Measurements from ENCODE around the gene FRYL.
"Not testable (repeated sequence)": the region's sequence is repeated elsewhere in the genome, so short reads cannot be mapped to it uniquely, and the experiment has no call there.

The FRYL gene

DNA sequence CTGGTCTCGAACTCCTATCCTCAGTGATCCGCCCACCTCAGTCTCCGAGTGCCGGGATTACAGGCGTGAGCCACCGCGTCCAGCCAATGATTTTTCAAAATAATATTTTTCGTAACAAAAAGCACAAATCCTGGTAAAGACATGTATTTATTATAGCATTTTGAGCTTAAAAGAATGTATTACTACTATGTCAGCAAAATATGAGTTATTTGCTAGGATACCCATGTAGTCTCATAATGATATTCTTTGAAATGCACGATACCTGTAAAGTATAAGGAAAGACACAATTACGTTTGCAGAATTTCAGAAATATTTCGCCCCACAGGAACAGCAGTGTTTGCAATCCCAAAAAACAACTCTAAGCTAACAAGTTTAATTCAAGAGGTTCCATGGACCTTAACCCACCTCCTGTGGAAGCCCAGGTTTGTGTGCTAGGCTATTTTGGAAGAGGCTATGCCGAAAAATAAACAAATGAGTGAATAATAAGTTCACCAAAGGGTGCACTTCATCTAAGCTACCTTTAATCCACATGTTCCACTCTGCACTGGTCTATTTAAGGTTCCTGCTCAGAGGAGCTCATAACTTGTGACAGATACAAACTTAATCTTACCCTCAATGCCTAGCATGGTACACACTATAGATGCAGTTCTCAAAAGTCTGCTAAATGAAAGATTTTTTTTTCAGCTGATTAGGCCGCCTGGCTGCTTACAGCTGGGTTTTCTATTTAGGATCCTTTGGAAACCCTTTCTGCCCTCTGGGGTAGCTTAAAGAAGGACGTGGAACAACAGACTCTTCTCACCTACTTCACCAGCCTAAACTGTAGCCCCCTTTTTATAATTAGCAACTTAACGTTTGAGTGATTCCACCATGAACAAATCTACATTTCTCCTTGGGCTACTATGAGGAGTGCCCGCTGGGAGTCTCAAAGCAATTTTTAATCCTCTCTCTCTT is 5.0 kb downstream of the FRYL start:
- Mint-ChIP-seq H3K27me3 (ENCODE audit: low read depth) (no peaks in the 10 kb centered on the region), H3K4me3 (no peak overlapping the region), H3K27ac (no peak overlapping the region), H3K36me3 (ENCODE audit: low read depth) (peaks cover 6% of the 10 kb centered on the region), H3K4me1 (ENCODE audit: low read depth) (peaks cover 35% of the 10 kb centered on the region), H3K9me3 (no peaks in the 10 kb centered on the region)

- Mint-ChIP-seq H3K36me3 (ENCODE audit: low read depth) (peaks cover 12% of the 10 kb centered on the region), H3K27ac (no peak overlapping the region), H3K9me3 (no peaks in the 10 kb centered on the region), H3K27me3 (ENCODE audit: low read depth) (no peaks in the 10 kb centered on the region), H3K4me1 (ENCODE audit: low read depth) (peaks cover 24% of the 10 kb centered on the region), H3K4me3 (no peak overlapping the region)
Observed at GRCh38 chr4:48772556-48772955, 7.5 kb downstream of the FRYL start.

DNA sequence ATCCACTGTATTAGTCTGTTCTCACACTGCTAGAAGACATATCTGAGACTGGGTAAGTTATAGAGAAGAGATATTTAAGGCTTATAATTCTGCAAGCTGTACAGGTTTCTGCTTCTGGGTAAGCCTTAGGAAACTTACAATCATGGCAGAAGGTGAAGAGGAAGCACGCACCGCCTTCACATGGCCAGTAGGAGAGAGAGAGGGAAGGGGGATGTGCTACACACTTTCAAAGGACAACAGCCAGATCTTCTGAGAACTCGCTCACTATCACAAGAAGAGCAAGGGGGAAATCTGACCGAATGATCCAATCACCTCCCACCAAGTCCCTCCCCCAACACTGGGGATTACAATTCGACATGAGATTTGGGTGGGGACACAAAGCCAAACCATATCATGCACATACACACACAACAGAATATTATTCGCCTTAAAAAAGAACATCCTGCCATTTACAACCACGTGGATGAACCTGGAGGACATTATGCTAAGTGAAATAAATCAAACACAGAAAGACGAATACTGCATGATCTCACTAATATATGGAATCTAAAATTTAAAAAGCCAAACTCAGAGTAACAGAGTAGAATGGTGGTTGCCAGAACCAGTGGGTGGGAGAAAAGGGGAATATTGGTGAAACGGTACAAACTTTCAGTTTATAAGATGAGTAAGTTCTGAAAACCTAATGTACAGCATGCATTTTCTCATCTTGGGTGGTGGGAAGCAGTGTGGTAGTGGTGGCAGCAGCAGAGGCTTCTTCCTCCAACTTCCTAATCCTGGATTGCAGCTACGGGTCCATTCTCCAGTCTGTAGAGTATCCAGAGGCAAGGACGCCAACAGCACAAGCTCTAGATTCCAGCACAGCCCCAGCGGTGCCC is 12.8 kb downstream of the FRYL start:
- Mint-ChIP-seq H3K27me3 (ENCODE audit: low read depth) (no peaks in the 10 kb centered on the region), H3K4me3 (no peak overlapping the region), H3K36me3 (ENCODE audit: low read depth) (peaks cover 20% of the 10 kb centered on the region), H3K27ac (no peak overlapping the region), H3K4me1 (ENCODE audit: low read depth) (peaks cover 19% of the 10 kb centered on the region), H3K9me3 (no peaks in the 10 kb centered on the region)

- Mint-ChIP-seq H3K27me3 (ENCODE audit: low read depth) (no peaks in the 10 kb centered on the region), H3K9me3 (no peaks in the 10 kb centered on the region), H3K27ac (no peak overlapping the region), H3K4me1 (ENCODE audit: low read depth) (peaks cover 13% of the 10 kb centered on the region), H3K4me3 (no peak overlapping the region), H3K36me3 (ENCODE audit: low read depth) (peaks cover 19% of the 10 kb centered on the region)
Observed at GRCh38 chr4:48766131-48766792, 13.8 kb downstream of the FRYL start.

DNA sequence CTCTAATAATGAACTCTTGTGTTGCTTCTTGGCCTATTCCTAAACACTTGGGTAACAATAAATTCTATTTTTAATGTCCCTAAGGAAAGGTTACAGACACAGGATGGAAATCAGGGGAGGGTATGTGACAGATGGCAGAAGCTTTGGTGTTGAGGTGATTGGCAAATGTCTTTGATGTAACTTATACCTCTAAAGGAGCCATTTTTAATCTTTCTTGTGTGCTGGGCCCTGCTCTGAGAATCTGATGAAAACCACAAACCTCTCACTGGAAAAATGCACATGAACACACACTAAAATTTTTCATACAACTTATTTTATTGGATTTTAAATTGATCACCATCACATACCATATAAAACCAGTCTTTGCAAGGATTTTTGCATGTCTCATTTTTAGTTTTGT is 17.7 kb downstream of the FRYL start:
- Mint-ChIP-seq H3K4me3 (no peak overlapping the region), H3K4me1 (ENCODE audit: low read depth) (peaks cover 16% of the 10 kb centered on the region), H3K27me3 (ENCODE audit: low read depth) (no peaks in the 10 kb centered on the region), H3K27ac (no peak overlapping the region), H3K36me3 (ENCODE audit: low read depth) (peaks cover 19% of the 10 kb centered on the region), H3K9me3 (peaks cover 6% of the 10 kb centered on the region)

- no peak overlapping the region for H3K27ac Mint-ChIP-seq
- H3K9me3 Mint-ChIP-seq, result peaks cover 6% of the 10 kb centered on the region
- H3K4me3 Mint-ChIP-seq, result no peak overlapping the region
- H3K36me3 Mint-ChIP-seq (ENCODE audit: low read depth), result peaks cover 20% of the 10 kb centered on the region
- peaks cover 15% of the 10 kb centered on the region for H3K4me1 Mint-ChIP-seq (ENCODE audit: low read depth)
- no peaks in the 10 kb centered on the region for H3K27me3 Mint-ChIP-seq (ENCODE audit: low read depth)
Observed at GRCh38 chr4:48761286-48761685, 18.8 kb downstream of the FRYL start.

DNA sequence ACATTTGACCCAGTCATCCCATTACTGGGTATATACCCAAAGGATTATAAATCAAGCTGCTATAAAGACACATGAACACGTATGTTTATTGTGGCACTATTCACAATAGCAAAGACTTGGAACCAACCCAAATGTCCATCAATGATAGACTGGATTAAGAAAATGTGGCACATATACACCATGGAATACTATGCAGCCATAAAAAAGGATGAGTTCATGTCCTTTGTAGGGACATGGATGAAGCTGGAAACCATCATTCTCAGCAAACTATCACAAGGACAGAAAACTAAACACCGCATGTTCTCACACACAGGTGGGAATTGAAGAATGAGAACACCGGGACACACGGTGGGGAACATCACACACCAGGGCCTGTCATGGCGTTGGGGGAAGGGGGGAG is 21.4 kb downstream of the FRYL start:
- H3K4me3 Mint-ChIP-seq; H3K9me3 Mint-ChIP-seq; H3K27me3 Mint-ChIP-seq (ENCODE audit: low read depth); H3K27ac Mint-ChIP-seq: not testable (repeated sequence)
- peaks cover 16% of the 10 kb centered on the region for H3K4me1 Mint-ChIP-seq (ENCODE audit: low read depth)
- H3K36me3 Mint-ChIP-seq (ENCODE audit: low read depth), result peaks cover 20% of the 10 kb centered on the region

GRCh38 chr4:48756689-48757220 is 23.3 kb downstream of the FRYL start:
- H3K4me1 Mint-ChIP-seq (ENCODE audit: low read depth), result peaks cover 26% of the 10 kb centered on the region
- H3K4me3 Mint-ChIP-seq, result no peak overlapping the region
- peaks cover 6% of the 10 kb centered on the region for H3K9me3 Mint-ChIP-seq
- peaks cover 20% of the 10 kb centered on the region for H3K36me3 Mint-ChIP-seq (ENCODE audit: low read depth)
- no peak overlapping the region for H3K27ac Mint-ChIP-seq
- no peaks in the 10 kb centered on the region for H3K27me3 Mint-ChIP-seq (ENCODE audit: low read depth)

GRCh38 chr4:48755281-48755680 is 24.8 kb downstream of the FRYL start:
- Mint-ChIP-seq H3K36me3 (ENCODE audit: low read depth) (peaks cover 17% of the 10 kb centered on the region), H3K27ac (no peak overlapping the region), H3K4me1 (ENCODE audit: low read depth) (peaks cover 32% of the 10 kb centered on the region), H3K4me3 (no peak overlapping the region), H3K27me3 (ENCODE audit: low read depth) (no peaks in the 10 kb centered on the region), H3K9me3 (peaks cover 6% of the 10 kb centered on the region)

- Mint-ChIP-seq H3K4me1 (ENCODE audit: low read depth) (peaks cover 37% of the 10 kb centered on the region), H3K27me3 (ENCODE audit: low read depth) (no peaks in the 10 kb centered on the region), H3K4me3 (no peak overlapping the region), H3K27ac (no peak overlapping the region), H3K9me3 (no peaks in the 10 kb centered on the region), H3K36me3 (ENCODE audit: low read depth) (peaks cover 10% of the 10 kb centered on the region)
Observed at GRCh38 chr4:48753159-48753558, 26.9 kb downstream of the FRYL start.

- no peaks in the 10 kb centered on the region for H3K27me3 Mint-ChIP-seq (ENCODE audit: low read depth)
- no peak overlapping the region for H3K27ac Mint-ChIP-seq
- H3K9me3 Mint-ChIP-seq, result no peaks in the 10 kb centered on the region
- H3K36me3 Mint-ChIP-seq (ENCODE audit: low read depth), result peaks cover 10% of the 10 kb centered on the region
- no peak overlapping the region for H3K4me3 Mint-ChIP-seq
- H3K4me1 Mint-ChIP-seq (ENCODE audit: low read depth), result peaks cover 37% of the 10 kb centered on the region
Observed at GRCh38 chr4:48752726-48753125, 27.4 kb downstream of the FRYL start.

DNA sequence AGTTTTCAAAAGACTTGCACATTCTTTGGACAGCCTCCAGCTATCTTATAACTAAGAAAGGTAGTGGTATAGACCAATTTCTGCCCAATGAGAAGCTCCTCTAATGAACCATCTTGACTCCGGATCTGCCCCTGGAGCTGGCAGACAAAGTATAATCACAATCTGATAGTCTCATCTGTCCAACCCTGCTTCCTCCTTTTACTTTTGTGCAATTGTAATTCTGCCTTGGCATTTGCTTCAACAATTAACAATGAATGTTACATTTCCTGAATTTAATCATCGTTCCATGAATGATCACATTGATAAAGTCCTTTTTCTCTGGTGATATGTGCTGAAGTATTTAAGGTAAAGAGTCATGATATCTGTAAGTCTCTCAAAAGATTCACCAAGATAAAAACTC is 27.8 kb downstream of the FRYL start:
- H3K27ac Mint-ChIP-seq, result no peak overlapping the region
- peaks cover 10% of the 10 kb centered on the region for H3K36me3 Mint-ChIP-seq (ENCODE audit: low read depth)
- H3K27me3 Mint-ChIP-seq (ENCODE audit: low read depth), result no peaks in the 10 kb centered on the region
- H3K9me3 Mint-ChIP-seq, result no peaks in the 10 kb centered on the region
- H3K4me3 Mint-ChIP-seq, result no peak overlapping the region
- peaks cover 37% of the 10 kb centered on the region for H3K4me1 Mint-ChIP-seq (ENCODE audit: low read depth)

- Mint-ChIP-seq H3K4me1 (ENCODE audit: low read depth) (peaks cover 33% of the 10 kb centered on the region), H3K9me3 (no peaks in the 10 kb centered on the region), H3K36me3 (ENCODE audit: low read depth) (peaks cover 8% of the 10 kb centered on the region), H3K27me3 (ENCODE audit: low read depth) (no peaks in the 10 kb centered on the region), H3K27ac (no peak overlapping the region), H3K4me3 (no peak overlapping the region)
Observed at GRCh38 chr4:48748949-48749596, 31.0 kb downstream of the FRYL start.
